Germinal center (tissue), 1 donor: Measurements from ENCODE around the gene CA4.
"Not testable (repeated sequence)": the region's sequence is repeated elsewhere in the genome, so short reads cannot be mapped to it uniquely, and the experiment has no call there.

Experiments used
- DNase-seq: peaks from one replicate; pipeline ENCODE4 v3.0.0; 2012; ENCODE audit warnings: mixed read lengths, low spot score

Gene CA4

DNA sequence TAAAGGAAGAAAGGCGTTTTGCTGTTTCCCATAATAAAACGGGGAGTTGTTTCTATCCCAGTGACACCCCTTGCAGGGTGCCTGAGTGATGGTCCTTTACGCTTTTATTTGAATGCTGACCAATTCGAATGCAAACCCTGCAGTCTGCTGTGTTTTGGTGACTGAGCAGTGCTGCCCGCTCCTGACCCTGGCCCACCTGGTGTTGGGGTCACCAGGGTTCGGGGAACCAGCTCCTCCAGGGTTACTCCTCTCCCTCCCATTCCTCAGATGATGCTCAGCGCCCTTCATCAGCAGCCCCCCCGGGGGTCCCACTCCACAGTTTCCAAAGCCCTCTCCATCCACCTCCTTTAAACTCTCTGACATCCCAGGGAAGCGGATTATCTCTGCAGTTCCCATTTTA lies 6.0 kb downstream of the CA4 start:
- DNase-seq, result no peak

DNA sequence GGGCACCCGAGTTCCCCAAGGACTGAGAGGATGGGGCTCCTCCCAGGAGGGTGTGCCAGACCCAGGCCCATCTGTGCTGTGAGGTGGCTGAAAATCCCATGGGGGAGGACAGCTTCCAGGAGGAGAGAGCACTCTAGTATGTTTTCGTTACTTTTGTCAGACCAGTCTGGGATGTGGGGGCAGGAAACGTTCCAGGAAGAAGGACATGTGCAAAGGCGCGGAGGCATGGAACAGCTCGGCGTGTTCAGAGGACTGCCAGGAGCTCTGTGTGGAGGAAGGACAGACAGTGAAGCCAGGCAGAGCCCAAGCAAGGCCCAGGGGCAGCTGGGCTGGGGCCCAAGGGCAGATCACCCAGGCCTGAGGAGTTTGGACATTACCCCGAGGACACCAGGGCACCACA lies 7.0 kb downstream of the CA4 start:
- DNase-seq, result no peak

- no peak for DNase-seq
Observed at GRCh38 chr17:60157487-60158040, 7.8 kb downstream of the CA4 start.

GRCh38 chr17:60158751-60159478 lies 9.1 kb downstream of the CA4 start:
- DNase-seq, result no peak

DNA sequence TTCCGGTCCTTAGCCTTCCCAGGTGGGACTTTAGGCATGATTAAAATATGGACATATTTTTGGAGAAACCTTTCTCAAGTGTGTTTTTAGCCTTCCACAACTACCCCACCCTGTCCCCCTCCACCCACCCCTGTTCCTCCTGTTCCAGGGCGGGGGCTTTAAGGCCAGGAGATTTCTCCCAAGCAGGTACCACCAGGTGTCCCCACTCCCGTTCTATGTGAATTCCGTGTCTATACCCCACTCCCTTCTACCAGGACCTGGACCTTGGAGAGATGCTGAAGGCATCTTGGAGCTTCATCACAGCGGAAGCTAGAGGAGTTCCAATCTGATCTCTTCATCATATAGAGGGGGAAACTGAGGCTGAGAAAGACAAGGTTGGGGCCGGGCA lies 9.7 kb downstream of the CA4 start:
- no peak for DNase-seq

GRCh38 chr17:60160829-60161501 lies 11.2 kb downstream of the CA4 start:
- DNase-seq, result no peak

GRCh38 chr17:60161598-60162330 lies 12.0 kb downstream of the CA4 start:
- DNase-seq, result peak; percentile 1

DNA sequence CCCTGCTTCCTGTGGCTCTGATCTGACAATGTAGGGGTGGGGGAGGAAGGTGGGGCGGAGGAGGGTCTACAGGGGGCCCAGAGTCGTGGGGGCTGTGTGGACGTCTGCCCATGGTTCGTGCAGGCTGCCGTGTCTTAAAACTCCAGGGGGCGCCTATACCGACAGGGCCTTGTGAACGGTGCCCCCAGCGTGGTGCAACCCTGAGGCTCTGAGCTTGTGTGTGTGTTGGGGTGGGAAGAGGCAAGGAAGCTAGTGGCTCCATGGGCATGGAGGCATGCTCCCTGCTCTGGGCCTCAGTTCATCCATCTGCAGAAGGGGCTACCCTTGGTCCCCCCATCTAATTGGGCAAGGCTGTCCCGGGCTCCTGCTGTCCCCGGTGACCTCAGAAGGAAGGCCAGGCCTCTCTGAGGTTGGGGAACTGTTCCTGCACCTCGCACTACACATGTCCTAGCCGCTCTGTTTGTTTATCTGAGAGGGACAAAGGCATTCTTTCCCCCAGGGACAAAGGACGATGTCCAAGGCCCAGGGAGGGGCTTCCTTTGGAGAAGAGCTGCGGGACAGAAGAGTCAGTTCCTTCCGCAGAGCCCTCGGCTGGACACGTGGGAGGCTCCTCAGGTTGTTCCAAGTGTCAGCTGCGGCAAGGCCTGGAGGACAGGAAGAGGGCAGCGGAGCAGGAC lies 13.5 kb downstream of the CA4 start:
- no peak for DNase-seq

GRCh38 chr17:60164164-60164563 lies 14.4 kb downstream of the CA4 start:
- DNase-seq, result no peak

DNA sequence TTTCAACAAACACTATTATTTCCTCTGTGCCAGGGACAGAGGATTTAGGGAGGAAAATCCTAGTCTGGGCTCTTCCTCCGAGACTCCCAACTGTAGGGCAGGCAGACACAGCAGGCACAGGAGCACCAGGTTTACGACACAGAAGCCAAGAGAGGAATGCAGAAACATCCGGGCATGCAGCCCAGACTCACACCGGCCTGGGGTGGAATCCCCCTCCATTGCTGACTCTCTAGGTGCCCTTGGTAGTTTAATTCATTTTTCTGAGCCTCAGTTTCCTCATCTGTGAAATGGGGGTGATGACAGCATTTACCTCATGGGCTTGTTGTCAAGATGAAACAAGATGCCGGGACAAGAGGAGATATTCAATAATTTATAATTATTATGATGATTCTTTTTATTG lies 14.9 kb downstream of the CA4 start:
- no peak for DNase-seq

DNA sequence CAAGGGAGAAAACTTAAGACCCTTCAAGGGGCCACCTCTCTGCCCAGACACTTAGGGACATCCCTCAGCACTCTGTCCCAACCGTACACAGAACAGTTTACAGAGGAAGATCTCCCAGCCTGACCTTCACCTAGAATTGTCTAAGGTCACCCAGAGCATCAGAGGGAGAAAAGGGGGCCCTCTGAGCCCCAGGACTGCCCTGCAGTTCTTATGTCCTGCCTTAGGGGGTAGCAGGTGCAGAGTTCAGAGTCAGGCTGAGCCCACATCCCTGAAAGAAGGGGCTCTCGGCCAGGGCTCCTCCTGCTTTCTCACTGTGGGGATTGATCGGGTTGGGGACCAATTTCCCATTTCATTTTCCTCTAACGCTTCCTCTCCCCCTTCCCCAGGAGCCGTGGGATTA lies 15.4 kb downstream of the CA4 start:
- DNase-seq, result no peak

DNA sequence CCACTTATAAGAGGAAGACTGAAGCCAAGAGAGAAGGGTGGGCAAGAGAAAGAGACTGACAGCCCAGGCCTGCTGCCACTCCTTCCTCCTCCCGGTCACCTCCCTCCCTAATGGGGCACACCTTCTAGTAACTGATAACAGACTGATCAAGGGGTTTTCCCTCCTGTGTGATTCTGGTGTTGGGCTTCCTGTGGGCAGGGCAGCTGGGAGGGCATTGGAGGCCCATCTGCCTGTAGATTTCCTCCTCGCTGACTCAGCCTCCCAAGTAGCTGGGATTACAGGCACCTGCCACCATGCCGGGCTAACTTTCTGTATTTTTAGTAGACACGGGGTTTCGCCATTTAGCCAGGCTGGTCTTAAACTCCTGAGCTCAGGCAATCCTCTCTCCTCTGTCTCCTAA lies 16.2 kb downstream of the CA4 start:
- no peak for DNase-seq

- no peak for DNase-seq
Observed at GRCh38 chr17:60167065-60167741, 17.4 kb downstream of the CA4 start.

DNA sequence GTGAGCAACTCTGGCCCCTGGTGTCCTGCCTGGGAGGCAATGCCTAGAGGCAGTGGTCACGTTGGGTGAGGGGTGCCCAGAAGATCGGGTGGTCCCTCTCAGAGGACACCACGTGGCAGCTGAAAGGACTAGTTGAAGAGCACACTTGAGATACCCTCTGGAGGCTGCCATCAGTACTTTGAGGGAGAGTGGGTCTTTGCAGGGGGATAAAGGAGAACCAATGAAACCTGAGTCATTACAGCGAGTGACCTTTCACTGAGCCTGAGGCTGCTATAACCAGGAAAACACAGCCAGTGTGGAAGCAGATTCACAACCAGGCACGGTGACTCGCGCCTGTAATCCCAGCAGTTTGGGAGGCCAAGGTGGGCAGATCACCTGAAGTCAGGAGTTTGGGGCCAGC lies 18.9 kb downstream of the CA4 start:
- no peak for DNase-seq

GRCh38 chr17:60169921-60170817 lies 20.4 kb downstream of the CA4 start:
- DNase-seq, result no peak

DNA sequence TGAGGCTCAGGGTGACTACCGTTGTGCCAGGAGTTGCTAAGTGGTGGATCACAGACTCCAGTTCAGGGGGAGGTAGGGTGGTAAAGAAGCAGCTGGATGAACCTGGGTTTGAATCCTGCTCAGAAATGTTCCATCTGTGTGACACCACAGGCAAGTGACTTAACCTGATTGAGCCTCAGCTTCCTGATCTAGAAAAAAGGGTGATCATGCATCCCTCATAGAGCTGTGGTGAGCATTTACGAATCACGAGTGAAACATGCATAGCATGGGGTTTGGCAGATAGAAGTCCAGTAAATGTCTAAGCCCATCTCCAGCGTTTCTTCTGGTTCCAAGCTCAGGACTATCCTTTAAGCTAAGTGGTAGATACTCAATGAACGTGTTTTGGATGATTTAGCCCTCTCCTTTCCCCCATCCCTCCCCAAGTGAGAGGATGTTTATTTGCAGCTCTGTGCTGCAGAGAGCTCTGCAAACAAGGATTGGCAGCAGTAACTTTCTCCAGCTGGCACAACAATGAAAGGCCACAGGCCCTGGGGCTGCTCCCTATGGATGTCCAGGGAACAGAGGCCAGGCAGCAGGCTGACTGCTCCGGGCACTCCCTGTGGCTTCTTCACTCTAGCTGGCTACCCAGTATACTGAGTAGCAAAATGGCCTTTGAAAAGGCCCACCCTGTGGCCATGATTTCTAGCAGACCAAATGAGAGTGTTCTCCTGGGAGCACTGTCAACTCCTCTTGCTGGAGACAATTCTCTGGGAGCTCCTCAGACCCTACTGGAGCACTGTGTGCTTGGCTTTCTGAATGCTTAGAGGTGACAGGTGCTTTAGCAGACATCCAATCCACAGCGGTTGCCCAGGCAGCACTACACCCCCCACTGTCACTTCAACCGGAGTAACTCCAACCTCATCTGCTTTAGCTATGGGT lies 21.3 kb downstream of the CA4 start:
- DNase-seq, result no peak

GRCh38 chr17:60171753-60172079 lies 21.9 kb downstream of the CA4 start:
- no peak for DNase-seq

GRCh38 chr17:60173304-60173819 lies 23.6 kb downstream of the CA4 start:
- no peak for DNase-seq

DNA sequence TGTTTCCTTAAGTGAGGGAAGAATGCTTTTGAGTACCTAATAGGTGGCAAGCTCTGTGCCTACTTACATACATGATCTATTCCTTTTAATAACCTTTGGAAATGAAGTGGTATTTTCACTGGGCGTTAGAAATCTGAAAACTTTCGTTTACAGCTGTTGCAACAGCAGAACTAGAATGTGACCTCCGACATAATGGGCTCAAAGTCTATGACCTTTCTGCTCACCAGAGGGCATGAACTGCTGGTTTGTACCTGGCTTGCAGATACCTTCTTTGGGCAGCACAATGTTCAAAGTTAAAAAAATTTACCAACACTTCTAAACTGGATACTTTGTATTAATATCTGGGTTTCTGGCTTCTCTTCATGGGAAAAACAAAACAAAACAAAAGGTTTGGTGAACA lies 24.3 kb downstream of the CA4 start:
- no peak for DNase-seq

DNA sequence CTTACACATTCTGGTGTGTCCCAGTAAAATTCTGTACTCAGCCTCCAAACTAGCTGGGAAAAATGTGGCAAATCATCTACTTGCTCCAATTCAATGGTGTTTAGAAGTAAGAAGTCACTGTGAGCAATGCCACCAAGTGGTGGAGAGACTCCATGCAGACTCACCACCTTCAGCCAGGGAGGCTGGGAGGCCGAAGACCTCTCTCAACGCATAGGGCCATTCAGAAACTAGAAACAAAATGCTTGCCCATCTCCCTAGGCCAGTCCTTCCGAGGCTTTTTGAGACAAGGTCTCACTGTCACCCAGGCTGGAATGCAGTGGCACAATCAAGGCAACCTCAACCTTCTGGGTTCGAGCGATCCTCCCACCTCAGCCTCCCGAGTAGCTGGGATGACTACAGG lies 25.0 kb downstream of the CA4 start:
- DNase-seq, result not testable (repeated sequence)
